Measurements from ENCODE around the gene FZD1. TPM values are rescaled to one million over a fixed set of nuclear protein-coding genes. Genes with fewer than 3 reads are reported as not detected.

The FZD1 gene
- total and polyA plus RNA-seq, 2 experiments from 2014 or later, result 0.34 to 1.4 TPM

DNA sequence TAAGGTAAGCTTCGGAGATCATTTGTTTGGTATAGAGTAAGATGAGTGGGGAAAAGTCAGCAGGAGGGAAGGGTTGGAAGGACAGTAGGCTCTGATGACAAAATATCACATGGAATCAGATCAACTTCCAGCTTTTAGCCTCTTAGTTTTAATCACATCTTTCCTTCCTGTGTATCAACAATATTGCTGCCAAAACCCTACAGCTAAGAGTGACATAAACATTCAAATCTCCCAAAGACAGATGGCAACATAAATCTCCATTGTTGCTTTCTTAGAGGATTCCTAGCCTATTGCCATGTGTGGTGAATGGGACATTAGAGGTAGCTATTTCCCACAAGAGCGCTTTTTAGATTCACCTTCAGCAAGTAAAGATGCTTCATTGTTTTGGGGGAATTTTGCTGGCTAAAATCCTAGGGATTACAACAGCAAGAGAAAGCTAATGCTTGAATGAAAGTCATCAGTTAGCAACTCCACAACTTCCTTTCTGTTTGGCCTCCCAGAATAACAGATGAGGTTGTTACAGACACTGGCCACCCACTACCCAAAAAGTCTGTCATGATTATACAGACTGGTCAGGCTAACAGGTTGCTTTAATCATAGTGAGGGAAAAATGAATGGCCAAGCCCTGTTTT is 35.2 kb upstream of the FZD1 start:
- Mint-ChIP-seq H3K9me3 (peaks cover 8% of the 10 kb centered on the region; the same call in 2 of the 3 replicates), H3K27ac (no peak overlapping the region), H3K36me3 (ENCODE audit: low read depth) (no peaks in the 10 kb centered on the region; the same call in 2 of the 3 replicates), H3K4me3 (no peak overlapping the region), H3K27me3 (ENCODE audit: insufficient read depth, low read depth, poor library complexity) (no peaks in the 10 kb centered on the region), H3K4me1 (peaks cover 6% of the 10 kb centered on the region; the same call in 2 of the 3 replicates)
- H3K9me2 ChIP-seq (ENCODE audit: insufficient read depth), result no peaks in the 10 kb centered on the region
- no peak overlapping the region for H3K4me3 ChIP-seq
- ATAC-seq, result no peak
- no peak overlapping the region for H3K4me2 ChIP-seq
- no peaks in the 10 kb centered on the region for H3K4me1 ChIP-seq (ENCODE audit: insufficient read depth)
- H4K20me1 ChIP-seq (replicated peaks; ENCODE audit: insufficient read depth), result no peaks in the 10 kb centered on the region
- no peaks in the 10 kb centered on the region for H3K27me3 ChIP-seq (ENCODE audit: insufficient read depth)
- TF ChIP-seq, protein P1, sequence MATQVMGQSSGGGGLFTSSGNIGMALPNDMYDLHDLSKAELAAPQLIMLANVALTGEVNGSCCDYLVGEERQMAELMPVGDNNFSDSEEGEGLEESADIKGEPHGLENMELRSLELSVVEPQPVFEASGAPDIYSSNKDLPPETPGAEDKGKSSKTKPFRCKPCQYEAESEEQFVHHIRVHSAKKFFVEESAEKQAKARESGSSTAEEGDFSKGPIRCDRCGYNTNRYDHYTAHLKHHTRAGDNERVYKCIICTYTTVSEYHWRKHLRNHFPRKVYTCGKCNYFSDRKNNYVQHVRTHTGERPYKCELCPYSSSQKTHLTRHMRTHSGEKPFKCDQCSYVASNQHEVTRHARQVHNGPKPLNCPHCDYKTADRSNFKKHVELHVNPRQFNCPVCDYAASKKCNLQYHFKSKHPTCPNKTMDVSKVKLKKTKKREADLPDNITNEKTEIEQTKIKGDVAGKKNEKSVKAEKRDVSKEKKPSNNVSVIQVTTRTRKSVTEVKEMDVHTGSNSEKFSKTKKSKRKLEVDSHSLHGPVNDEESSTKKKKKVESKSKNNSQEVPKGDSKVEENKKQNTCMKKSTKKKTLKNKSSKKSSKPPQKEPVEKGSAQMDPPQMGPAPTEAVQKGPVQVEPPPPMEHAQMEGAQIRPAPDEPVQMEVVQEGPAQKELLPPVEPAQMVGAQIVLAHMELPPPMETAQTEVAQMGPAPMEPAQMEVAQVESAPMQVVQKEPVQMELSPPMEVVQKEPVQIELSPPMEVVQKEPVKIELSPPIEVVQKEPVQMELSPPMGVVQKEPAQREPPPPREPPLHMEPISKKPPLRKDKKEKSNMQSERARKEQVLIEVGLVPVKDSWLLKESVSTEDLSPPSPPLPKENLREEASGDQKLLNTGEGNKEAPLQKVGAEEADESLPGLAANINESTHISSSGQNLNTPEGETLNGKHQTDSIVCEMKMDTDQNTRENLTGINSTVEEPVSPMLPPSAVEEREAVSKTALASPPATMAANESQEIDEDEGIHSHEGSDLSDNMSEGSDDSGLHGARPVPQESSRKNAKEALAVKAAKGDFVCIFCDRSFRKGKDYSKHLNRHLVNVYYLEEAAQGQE (IDR thresholded peaks at IDR 0.05; ENCODE audit: unreplicated experiment), result no peak
- TF ChIP-seq ZNF114 (CRISPR knock-in tag; IDR thresholded peaks at IDR 0.05) (no peak), POLR2AphosphoS5 (IDR thresholded peaks at IDR 0.05; ENCODE audit: low read depth) (no peak), EZH2phosphoT487 (IDR thresholded peaks at IDR 0.05; ENCODE audit: unreplicated experiment) (no peak), EZH2 (IDR thresholded peaks at IDR 0.05; ENCODE audit: low read depth, unreplicated experiment) (no peak), JUNB (IDR thresholded peaks at IDR 0.05; ENCODE audit: unreplicated experiment) (no peak)
- TF ChIP-seq, protein P2, sequence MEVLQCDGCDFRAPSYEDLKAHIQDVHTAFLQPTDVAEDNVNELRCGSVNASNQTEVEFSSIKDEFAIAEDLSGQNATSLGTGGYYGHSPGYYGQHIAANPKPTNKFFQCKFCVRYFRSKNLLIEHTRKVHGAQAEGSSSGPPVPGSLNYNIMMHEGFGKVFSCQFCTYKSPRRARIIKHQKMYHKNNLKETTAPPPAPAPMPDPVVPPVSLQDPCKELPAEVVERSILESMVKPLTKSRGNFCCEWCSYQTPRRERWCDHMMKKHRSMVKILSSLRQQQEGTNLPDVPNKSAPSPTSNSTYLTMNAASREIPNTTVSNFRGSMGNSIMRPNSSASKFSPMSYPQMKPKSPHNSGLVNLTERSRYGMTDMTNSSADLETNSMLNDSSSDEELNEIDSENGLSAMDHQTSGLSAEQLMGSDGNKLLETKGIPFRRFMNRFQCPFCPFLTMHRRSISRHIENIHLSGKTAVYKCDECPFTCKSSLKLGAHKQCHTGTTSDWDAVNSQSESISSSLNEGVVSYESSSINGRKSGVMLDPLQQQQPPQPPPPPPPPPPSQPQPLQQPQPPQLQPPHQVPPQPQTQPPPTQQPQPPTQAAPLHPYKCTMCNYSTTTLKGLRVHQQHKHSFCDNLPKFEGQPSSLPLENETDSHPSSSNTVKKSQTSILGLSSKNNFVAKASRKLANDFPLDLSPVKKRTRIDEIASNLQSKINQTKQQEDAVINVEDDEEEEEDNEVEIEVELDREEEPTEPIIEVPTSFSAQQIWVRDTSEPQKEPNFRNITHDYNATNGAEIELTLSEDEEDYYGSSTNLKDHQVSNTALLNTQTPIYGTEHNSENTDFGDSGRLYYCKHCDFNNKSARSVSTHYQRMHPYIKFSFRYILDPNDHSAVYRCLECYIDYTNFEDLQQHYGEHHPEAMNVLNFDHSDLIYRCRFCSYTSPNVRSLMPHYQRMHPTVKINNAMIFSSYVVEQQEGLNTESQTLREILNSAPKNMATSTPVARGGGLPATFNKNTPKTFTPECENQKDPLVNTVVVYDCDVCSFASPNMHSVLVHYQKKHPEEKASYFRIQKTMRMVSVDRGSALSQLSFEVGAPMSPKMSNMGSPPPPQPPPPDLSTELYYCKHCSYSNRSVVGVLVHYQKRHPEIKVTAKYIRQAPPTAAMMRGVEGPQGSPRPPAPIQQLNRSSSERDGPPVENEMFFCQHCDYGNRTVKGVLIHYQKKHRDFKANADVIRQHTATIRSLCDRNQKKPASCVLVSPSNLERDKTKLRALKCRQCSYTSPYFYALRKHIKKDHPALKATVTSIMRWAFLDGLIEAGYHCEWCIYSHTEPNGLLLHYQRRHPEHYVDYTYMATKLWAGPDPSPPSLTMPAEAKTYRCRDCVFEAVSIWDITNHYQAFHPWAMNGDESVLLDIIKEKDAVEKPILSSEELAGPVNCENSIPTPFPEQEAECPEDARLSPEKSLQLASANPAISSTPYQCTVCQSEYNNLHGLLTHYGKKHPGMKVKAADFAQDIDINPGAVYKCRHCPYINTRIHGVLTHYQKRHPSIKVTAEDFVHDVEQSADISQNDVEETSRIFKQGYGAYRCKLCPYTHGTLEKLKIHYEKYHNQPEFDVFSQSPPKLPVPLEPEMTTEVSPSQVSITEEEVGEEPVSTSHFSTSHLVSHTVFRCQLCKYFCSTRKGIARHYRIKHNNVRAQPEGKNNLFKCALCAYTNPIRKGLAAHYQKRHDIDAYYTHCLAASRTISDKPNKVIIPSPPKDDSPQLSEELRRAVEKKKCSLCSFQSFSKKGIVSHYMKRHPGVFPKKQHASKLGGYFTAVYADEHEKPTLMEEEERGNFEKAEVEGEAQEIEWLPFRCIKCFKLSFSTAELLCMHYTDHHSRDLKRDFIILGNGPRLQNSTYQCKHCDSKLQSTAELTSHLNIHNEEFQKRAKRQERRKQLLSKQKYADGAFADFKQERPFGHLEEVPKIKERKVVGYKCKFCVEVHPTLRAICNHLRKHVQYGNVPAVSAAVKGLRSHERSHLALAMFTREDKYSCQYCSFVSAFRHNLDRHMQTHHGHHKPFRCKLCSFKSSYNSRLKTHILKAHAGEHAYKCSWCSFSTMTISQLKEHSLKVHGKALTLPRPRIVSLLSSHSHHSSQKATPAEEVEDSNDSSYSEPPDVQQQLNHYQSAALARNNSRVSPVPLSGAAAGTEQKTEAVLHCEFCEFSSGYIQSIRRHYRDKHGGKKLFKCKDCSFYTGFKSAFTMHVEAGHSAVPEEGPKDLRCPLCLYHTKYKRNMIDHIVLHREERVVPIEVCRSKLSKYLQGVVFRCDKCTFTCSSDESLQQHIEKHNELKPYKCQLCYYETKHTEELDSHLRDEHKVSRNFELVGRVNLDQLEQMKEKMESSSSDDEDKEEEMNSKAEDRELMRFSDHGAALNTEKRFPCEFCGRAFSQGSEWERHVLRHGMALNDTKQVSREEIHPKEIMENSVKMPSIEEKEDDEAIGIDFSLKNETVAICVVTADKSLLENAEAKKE (CRISPR knock-in tag; IDR thresholded peaks at IDR 0.05), result no peak
- TF ChIP-seq, protein P3, sequence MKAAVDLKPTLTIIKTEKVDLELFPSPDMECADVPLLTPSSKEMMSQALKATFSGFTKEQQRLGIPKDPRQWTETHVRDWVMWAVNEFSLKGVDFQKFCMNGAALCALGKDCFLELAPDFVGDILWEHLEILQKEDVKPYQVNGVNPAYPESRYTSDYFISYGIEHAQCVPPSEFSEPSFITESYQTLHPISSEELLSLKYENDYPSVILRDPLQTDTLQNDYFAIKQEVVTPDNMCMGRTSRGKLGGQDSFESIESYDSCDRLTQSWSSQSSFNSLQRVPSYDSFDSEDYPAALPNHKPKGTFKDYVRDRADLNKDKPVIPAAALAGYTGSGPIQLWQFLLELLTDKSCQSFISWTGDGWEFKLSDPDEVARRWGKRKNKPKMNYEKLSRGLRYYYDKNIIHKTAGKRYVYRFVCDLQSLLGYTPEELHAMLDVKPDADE (IDR thresholded peaks at IDR 0.05), result no peak
- TF ChIP-seq, protein P4, sequence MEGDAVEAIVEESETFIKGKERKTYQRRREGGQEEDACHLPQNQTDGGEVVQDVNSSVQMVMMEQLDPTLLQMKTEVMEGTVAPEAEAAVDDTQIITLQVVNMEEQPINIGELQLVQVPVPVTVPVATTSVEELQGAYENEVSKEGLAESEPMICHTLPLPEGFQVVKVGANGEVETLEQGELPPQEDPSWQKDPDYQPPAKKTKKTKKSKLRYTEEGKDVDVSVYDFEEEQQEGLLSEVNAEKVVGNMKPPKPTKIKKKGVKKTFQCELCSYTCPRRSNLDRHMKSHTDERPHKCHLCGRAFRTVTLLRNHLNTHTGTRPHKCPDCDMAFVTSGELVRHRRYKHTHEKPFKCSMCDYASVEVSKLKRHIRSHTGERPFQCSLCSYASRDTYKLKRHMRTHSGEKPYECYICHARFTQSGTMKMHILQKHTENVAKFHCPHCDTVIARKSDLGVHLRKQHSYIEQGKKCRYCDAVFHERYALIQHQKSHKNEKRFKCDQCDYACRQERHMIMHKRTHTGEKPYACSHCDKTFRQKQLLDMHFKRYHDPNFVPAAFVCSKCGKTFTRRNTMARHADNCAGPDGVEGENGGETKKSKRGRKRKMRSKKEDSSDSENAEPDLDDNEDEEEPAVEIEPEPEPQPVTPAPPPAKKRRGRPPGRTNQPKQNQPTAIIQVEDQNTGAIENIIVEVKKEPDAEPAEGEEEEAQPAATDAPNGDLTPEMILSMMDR (conservative IDR thresholded peaks at IDR 0.05; ENCODE audit: low read depth in 2 of 2), result no peak
- no peak overlapping the region for H2AFZ ChIP-seq
- H3K36me3 ChIP-seq (ENCODE audit: insufficient read depth), result no peaks in the 10 kb centered on the region
- no peaks in the 10 kb centered on the region for H3K79me2 ChIP-seq (replicated peaks; ENCODE audit: insufficient read depth)
- no peak for DNase-seq (ENCODE audit: low spot score)
- no peaks in the 10 kb centered on the region for H3F3A ChIP-seq (replicated peaks; ENCODE audit: low read depth)
- H3K27ac ChIP-seq (ENCODE audit: low read depth), result no peak overlapping the region
